Posterior vena cava (tissue), 2 donors: ENCODE measurements around the gene ZC3H7A. TPM values are rescaled to one million over a fixed set of nuclear protein-coding genes. Genes with fewer than 3 reads are reported as not detected.
"Not testable (repeated sequence)": the region's sequence is repeated elsewhere in the genome, so short reads cannot be mapped to it uniquely, and the experiment has no call there.

Source experiments
- DNase-seq: peaks from one replicate; pipeline ENCODE4 v3.0.0-alpha.2; 2020; ENCODE audit warnings: low spot score
- intact Hi-C, 2 donors: fragments of 100-400 bp; cut with DNase I; formaldehyde crosslinking; loops; one replicate each; pipeline versions ENCODE4 v1.14.1 to v1.14.2; 2022 to 2023
- long read RNA-seq, 2 donors: library from polyadenylated mRNA; unstranded; transcript quantifications; one replicate each; pipeline ENCODE4 v2.0.0, GENCODE V29; 2020 to 2021
- total RNA-seq, 2 donors: library from RNA; stranded (reverse); fragmentation: NEBNext Ultra II Directional; extraction: Animal tissue kit (Norgen Biotek cat#: 25700); gene quantifications; one replicate each; pipeline ENCODE4 v1.2.1, GENCODE V29; 2021
- donor health status: DM: yes; HTN: yes; CAD: no.
- donor health status: DM: yes; HTN: yes; CAD: no.

ZC3H7A gene, protein sequence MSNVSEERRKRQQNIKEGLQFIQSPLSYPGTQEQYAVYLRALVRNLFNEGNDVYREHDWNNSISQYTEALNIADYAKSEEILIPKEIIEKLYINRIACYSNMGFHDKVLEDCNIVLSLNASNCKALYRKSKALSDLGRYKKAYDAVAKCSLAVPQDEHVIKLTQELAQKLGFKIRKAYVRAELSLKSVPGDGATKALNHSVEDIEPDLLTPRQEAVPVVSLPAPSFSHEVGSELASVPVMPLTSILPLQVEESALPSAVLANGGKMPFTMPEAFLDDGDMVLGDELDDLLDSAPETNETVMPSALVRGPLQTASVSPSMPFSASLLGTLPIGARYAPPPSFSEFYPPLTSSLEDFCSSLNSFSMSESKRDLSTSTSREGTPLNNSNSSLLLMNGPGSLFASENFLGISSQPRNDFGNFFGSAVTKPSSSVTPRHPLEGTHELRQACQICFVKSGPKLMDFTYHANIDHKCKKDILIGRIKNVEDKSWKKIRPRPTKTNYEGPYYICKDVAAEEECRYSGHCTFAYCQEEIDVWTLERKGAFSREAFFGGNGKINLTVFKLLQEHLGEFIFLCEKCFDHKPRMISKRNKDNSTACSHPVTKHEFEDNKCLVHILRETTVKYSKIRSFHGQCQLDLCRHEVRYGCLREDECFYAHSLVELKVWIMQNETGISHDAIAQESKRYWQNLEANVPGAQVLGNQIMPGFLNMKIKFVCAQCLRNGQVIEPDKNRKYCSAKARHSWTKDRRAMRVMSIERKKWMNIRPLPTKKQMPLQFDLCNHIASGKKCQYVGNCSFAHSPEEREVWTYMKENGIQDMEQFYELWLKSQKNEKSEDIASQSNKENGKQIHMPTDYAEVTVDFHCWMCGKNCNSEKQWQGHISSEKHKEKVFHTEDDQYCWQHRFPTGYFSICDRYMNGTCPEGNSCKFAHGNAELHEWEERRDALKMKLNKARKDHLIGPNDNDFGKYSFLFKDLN
- 10 to 100 TPM; 51.2 to 60.9 TPM for total RNA-seq
- long read RNA-seq, donor 1, partial matches to known transcripts, result 4 of 13 reads
- long read RNA-seq, donor 1, other reads (novel, unspliced or antisense), result 4 of 13 reads
- long read RNA-seq, donor 2, partial matches to known transcripts, result 13 of 14 reads
- long read RNA-seq, donor 2, other reads (novel, unspliced or antisense), result 1 of 14 reads

DNA sequence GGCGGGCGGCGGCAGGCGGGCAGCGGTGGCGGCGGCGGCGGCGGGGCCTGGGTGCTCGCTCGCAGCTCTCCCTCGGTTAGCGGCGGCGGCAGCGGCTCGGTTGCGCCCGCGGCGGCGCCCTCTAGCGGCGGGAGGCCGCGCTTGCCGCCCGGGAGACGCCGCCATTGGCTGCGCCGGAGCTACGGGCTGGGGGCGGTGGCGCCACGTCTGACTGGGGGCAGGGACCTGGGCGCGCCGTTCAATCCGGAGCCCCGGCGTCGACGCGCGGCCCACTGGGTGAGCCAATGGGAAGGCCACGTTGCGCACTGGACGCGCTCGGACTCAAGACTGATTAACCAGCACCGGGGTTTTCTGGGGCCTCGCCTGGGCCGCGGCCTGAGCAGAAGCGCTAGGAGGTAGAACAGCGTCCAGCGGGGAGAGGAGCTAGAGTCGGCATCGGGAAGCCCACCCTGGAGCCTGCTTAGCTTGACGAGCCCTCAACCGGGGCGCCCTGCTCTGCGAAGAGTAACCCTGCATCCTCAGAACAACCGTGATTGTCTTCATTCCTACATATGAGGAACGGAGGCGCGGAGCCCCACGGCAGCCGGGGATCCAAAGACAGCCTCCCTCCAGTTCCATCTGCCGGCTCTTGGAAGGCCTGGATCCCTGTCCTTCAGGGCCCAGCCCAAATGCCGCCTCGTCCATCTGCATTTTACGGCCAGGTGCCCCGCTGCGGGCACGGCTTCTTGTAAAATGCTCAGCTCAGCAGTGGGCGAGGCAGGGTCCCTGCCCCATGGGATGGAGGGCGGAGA, at the start of gene ZC3H7A:
ZC3H7A (minus strand) TSS at position 93 of the 791 bp plus-strand sequence. CDS start 14,904 bp downstream, outside the sequence.
- intact Hi-C loops, result no loop called here
- DNase-seq, result peak; percentile 99

DNA sequence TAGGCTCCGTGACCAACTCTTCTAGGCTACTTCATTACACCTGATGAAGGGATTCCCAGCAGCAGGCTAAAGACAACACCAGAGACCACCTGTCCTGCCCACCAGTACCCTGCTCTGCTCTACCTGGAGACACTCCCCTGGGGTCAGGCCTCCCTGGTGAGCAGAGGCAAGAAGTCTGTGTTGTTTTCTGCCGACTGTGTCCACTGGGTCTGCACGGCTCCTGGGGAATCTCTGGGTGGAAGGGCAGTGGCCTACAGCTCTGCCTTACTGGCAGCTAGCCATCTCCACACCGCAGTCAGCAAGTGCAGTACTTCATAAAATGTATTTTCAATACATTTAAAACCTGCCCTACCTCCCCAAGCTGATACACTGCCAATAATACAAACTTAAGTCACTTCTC, 47.4 kb upstream of the ZC3H7A start:
- no peak for DNase-seq
- intact Hi-C loops, result no loop called here

DNA sequence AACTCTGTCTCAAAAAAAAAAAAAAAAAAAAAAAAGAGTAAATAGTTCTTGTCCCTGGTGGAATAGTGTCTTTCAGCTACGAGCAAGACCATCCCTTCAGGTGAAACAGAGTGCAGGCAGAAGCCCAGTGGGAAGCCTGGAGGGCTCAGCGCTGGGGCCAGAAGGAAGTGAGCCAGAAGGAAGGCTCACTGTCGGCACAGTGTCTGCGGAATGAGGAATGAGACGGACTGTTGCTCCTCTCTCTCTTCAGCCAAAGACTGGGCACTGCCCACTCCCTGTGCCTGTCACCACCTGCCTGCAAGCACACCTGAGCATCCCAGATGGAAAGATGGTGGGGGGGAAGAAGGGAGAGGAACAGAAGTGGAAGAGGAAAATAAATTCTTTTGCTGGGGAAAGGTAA, 46.8 kb upstream of the ZC3H7A start:
- DNase-seq, result no peak
- intact Hi-C loops, result no loop called here

DNA sequence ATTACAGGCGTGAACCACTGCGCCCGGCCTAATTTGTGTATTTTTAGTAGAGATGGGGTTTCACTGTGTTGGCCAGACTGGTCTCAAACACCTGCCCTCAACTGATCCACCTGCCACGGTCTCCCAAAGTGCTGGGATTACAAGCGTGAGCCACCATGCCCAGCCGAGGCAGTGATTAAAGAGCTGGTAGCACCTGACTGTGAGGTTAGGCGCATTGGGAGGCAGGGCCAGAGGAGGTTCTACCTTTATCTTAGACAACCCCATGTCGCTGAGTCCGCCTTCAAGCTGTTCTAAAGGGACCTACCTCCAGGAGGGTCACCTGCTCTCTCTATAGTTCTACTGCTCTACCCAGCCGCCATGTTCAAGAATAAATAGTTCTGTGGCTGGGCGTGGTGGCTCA, 46.1 kb upstream of the ZC3H7A start:
- intact Hi-C loops, result no loop called here
- no peak for DNase-seq

DNA sequence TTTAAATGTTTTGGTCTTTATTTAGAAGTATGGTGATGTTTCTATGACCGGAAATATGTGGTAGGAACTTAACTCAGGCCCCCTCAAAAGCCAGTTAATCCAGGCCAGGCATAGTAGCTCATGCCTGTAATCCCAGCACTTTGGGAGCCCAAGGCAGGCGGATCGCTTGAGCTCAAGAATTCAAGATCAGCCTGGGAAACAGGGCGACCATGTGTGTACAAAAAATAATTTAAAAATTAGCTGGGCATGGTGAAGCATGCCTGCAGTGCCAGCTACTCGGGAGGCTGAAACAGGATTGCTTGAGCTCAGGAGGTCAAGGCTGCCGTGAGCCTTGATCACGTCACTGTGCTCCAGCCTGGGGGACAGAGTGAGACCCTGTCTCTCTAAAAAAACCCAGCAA, 44.0 kb upstream of the ZC3H7A start:
- intact Hi-C loops, result no loop called here
- DNase-seq, result no peak

DNA sequence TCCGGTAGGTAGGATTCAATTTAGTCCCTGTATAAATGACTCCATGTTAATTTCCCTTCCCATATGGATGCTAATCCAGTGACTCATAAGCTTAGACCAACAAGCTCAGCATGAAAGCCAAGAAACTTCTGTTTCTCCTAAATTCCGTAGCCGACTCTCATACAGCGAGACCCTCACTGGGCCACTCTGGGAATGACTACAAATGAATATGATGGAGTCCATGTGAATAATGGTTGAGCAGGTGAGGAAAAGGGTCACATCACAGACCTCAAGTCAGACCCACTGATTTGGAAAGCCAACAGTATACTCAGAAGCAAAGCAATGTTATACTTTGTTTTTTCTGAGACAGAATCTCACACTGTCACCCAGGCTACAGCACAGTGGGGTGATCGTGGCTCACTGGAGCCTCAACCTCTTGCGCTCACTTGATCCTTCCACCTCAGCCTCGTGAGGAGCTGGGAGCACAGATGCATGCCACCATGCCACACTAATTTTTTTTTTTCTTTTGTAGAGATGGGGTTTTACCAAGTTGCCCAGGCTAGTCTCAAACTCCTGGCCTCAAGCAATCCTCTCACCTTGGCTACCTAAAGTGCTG, 39.7 kb upstream of the ZC3H7A start:
- intact Hi-C loops, result no loop called here
- DNase-seq, result no peak

DNA sequence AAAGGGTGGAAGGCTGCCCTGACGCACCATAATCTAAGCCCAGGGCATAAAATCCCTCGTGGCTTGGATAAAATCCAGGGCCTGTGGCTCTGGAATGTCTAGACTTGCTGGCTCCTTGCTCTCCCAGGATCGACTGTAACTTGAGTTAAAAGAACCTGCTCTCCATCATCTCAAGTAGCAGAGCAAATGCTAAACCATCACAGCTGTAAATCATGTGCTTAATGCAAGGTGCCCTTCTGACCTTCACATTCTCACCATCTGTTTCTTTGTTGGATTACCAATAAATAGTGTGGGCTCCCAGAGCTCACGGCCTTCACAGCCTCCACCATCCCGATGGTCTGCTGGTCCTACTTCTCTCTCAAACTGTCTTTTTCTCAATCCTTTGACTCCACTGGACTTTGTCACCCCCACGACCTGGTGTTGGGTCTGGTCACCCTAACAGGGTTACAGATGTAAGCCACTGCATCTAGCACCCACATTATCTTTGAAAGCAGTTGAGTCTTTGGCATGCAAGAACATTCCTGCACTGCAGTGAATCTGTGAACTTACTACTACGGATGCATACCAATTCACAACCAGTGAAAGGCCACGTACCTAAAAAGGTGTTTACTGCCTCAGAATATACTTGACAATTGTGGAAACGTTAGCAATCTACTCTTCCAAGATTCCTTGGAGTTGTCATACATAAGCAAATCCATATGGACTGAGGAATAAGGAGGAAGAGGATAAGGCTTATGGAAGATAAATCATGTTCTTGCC, 39.0 kb upstream of the ZC3H7A start:
- intact Hi-C loops, result no loop called here

DNA sequence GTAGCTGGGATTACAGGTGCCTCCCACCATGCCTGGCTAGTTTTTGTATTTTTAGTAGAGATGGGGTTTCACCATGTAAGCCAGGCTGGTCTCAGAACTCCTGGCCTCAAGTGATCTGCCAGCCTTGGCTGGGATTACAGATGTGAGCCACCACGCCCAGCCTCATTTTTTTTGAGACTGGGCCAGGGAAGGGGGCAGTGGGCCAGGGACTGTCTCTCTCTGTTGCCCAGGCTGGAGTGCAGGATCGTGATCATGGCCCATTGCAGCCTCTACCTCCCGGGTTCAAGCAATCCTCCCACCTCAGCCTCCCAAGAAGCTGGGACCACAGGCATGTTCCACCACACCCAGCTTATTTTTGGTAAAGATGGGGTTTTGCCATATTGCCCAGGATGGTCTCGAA, 38.3 kb upstream of the ZC3H7A start:
- no peak for DNase-seq

More for the DNA sequence above, 39.0 kb upstream of the ZC3H7A start:
- no peak for DNase-seq

DNA sequence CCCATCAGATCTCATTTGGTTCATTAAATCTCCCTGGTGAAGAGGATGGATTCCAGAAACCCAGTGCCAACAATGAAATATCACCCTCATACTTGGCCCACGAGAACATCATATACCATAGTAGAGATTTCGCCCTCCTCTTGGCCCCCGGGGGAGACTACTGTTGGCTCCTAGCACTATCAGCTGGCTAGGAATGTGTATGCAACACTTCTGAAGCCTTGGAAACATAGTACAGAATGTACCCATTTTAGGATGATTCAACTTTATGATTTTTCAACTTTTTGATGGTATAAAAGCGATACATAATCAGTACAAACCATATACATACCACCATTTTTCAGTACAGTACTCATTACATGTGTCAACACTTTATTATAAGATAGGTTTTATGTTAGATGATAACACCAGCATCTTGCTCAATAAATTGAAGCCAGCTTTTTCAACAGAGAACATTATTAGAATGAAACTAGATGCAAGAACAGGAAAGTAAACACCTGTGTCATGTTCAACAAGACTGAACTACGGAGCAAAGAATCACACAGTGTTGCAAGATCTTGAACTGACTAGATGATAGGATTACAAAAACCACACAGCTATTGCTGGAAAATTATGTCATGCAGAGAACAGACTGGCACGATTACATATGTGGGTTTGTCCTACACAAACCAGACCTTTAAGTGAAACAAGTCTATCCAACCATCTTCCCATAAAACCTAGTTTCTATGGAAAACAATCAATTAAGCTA, 37.1 kb upstream of the ZC3H7A start:
- no peak for DNase-seq
- intact Hi-C loops, result no loop called here

More for the DNA sequence above, 38.3 kb upstream of the ZC3H7A start:
- intact Hi-C loops, result no loop called here

DNA sequence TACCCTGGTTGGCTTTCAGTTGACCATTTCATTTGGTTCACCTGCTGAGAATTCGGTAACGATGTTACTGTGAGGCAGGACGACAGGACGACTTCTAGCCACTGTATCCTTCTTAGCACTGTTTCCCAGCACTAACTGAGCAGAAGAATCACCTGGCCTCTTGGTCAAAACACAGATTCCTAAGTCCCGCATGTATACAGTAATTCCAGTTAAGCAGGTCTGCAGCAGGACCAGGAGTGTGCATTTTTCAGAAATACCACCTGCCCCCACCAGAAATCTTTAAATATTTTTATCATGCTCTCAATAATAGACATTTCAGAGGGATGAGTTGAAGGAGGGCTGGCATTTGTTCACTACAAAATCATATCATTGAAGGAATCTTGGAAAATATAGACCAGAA, 31.6 kb upstream of the ZC3H7A start:
- DNase-seq, result no peak
- intact Hi-C loops, result no loop called here

DNA sequence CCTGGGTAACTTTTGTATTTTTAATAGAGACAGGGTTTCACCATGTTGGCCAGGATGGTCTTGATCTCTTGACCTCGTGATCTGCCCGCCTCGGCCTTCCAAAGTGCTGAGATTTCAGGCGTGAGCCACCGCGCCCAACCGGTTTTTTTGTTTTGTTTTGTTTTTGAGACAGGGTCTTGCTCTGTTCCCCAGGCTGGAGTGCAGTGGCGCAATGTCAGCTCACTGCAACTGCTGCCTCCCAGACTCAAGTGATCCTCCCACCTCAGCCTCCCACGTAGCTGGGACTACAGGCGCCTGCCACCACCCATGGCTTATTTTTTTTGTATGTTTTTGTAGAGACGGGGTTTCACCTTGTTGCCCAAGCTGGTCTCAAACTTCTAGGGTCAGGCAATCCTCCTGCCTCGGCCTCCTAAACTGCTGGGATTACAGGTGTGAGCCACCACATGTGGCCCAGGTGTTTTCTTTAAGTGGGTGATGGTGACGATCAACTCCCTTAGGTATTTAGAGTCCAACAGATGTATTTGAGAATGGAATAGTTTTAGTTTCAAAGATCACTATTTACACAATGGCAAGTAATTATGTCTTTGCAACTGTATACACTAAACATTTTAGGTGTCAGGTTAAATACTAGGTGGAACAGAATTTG, 28.6 kb upstream of the ZC3H7A start:
- intact Hi-C loops, result not testable (repeated sequence)

DNA sequence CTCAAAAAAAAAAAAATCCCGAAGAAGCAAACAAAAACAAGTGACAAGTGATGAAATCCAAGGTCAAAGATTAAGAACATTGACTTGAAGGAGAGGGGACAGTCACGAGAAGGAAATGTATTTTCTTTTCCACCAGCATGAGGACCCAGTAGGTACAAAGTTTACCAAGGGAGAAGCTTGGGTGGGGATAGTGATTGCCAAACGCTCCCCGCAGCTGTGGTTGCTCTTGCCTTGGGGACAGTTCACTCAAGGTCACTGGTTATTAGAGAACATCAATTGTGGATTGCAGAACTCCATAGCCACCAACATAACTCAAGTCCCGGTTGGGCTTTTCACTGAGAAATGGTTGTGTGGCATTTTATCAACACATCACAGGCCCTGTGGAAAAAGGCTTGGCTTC, 27.3 kb upstream of the ZC3H7A start:
- intact Hi-C loops, result no loop called here

More for the DNA sequence above, 28.6 kb upstream of the ZC3H7A start:
- not testable (repeated sequence) for DNase-seq

DNA sequence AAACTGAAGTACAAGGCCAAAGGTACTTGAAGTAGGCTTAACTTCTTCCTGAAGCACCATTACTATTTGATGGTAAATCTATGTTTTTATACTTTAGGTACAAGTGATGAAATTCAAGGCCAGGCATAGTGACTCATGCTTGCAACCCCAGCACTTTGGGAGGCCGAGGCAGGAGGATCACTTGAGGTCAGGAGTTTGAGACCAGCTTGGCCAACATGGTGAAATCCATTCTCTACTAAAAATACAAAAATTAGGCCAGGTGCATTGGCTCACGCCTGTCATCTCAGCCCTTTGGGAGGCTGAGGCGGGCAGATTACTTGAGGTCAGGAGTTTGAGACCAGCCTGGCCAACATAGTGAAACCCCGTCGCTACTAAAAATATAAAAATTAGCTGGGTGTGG, 26.6 kb upstream of the ZC3H7A start:
- DNase-seq, intact Hi-C loops: not testable (repeated sequence)

More for the DNA sequence above, 27.3 kb upstream of the ZC3H7A start:
- DNase-seq, result no peak

DNA sequence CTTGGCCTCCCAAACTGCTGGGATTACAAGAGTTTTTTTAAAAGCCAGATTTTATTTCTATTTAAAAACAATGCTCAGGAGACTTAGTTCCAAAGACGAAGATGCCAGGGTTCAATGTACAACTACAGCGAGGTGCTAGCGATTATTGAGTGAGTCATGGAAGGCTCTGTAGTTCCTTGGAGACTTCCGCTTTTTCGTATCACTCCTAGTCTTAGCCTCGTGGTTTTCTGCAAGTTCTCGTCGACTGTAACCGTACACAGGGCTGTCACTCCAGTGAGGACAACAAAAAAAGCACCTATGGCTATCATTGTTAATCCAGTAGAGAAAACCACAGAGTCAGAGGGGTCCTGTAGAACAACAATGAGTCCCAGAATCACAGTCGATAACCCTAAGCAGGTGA, 22.7 kb upstream of the ZC3H7A start:
- intact Hi-C loops, result loop anchor here in 1 of 2 donors (10.0 kb wide), 1 partner anchor 415 kb away; no protein-coding TSS in a partner anchor

DNA sequence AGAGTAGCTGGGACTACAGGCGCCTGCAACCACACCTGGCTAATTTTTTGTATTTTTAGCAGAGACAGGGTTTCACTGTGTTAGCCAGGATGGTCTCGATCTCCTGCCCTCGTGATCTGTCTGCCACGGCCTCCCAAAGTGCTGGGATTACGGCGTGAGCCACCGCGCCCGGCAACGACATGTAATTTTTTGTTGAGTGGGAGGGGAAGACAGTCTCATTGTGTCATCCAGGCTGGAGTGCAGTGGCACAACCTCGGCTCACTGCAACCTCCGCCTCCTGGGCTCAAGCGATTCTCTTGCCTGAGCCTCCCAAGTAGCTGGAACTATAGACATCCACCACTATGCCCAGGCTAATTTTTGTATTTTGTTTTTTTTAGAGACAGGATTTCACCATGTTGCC, 21.9 kb upstream of the ZC3H7A start:
- not testable (repeated sequence) for DNase-seq
- intact Hi-C loops, result loop anchor here in 1 of 2 donors (10.0 kb wide), 1 partner anchor 414 kb away; no protein-coding TSS in a partner anchor

More for the DNA sequence above, 22.7 kb upstream of the ZC3H7A start:
- no peak for DNase-seq

DNA sequence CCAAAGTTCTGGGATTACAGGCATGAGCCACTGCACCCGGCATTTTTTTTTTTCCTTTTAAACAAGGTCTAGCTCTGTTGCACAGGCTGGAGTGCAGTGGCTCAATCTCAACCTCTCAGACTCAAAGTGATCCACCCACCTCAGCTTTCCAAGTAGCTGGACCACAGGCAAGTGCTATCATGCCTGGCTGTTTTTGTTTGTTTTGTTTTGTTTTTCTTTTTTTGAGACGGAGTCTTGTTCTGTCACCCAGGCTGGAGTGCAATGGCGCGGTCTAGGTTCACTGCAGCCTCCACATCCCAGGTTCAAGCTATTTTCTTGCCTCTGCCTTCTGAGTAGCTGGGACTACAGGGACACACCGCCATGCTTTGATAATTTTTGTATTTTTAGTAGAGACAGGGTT, 19.1 kb upstream of the ZC3H7A start:
- intact Hi-C loops, result loop anchor here in 1 of 2 donors (10.0 kb wide), 1 partner anchor 411 kb away; no protein-coding TSS in a partner anchor

More for the DNA sequence above, 19.1 kb upstream of the ZC3H7A start:
- DNase-seq, result no peak
